Memory B cell (primary cell): ENCODE measurements around the gene HERPUD1.

ENCODE experiments used
- ATAC-seq: fragments of 150-1000 bp; cut with Tn5 transposase; 2 replicates; pipeline ENCODE4 v1.10.0; 2021; ENCODE audit warnings: low read depth, mild to moderate bottlenecking, moderate library complexity
- DNase-seq, 2 donors: peaks; one replicate each; pipeline ENCODE4 v3.0.0; 2022; ENCODE audit warnings: low spot score in 2 of 2
- H3K27ac Mint-ChIP-seq: one replicate; pipeline ENCODE4 v1.8.0; 2022; ENCODE audit warnings: mild to moderate bottlenecking, moderate library complexity, mixed read lengths
- H3K27me3 Mint-ChIP-seq: one replicate; pipeline ENCODE4 v1.8.0; 2022; ENCODE audit warnings: mixed read lengths
- H3K36me3 Mint-ChIP-seq: one replicate; pipeline ENCODE4 v1.8.0; 2022; ENCODE audit warnings: mild to moderate bottlenecking, mixed read lengths
- H3K4me1 Mint-ChIP-seq: one replicate; pipeline ENCODE4 v1.8.0; 2022; ENCODE audit warnings: mixed read lengths
- H3K4me3 Mint-ChIP-seq: one replicate; pipeline ENCODE4 v1.8.0; 2022; ENCODE audit warnings: mild to moderate bottlenecking, moderate library complexity, mixed read lengths
- H3K9me3 Mint-ChIP-seq: one replicate; pipeline ENCODE4 v1.8.0; 2022; ENCODE audit warnings: mixed read lengths

Gene HERPUD1

GRCh38 chr16:56947604-56947995 is 15.7 kb downstream of the HERPUD1 start:
- H3K27ac Mint-ChIP-seq, result no peak overlapping the region

DNA sequence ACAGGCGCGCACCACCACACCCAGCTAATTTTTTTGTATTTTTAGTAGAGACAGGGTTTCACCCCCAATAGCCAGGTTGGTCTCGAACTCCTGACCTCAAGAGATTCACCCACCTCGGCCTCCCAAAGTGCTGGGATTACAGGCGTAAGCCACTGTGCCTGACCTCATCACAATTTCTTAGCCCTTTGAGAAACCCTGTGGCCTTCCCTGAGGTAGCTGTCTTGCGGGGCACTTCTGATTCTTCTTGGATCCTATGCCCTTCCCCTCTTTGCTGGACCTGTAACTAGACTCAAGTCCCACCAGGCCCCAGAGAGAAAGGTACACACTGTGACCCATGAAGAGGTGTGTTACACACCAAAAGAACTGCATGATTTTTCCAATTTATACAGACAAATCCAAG is 16.3 kb downstream of the HERPUD1 start:
- no peaks in the 10 kb centered on the region for H3K9me3 Mint-ChIP-seq
- ATAC-seq, result no peak
- H3K4me3 Mint-ChIP-seq, result no peak overlapping the region
- no peak for DNase-seq
- H3K27me3 Mint-ChIP-seq, result no peaks in the 10 kb centered on the region
- peaks cover 7% of the 10 kb centered on the region for H3K36me3 Mint-ChIP-seq
- peaks cover 35% of the 10 kb centered on the region for H3K4me1 Mint-ChIP-seq
- H3K27ac Mint-ChIP-seq, result no peak overlapping the region

More at GRCh38 chr16:56947604-56947995, 15.7 kb downstream of the HERPUD1 start:
- Mint-ChIP-seq H3K36me3 (peaks cover 10% of the 10 kb centered on the region), H3K27me3 (no peaks in the 10 kb centered on the region), H3K9me3 (no peaks in the 10 kb centered on the region), H3K4me3 (no peak overlapping the region), H3K4me1 (peaks cover 39% of the 10 kb centered on the region)
- ATAC-seq (no peak), DNase-seq (no peak)

- Mint-ChIP-seq H3K27me3 (no peaks in the 10 kb centered on the region), H3K4me1 (peaks cover 32% of the 10 kb centered on the region), H3K9me3 (no peaks in the 10 kb centered on the region), H3K36me3 (no peaks in the 10 kb centered on the region), H3K27ac (peak overlapping the region; percentile 84), H3K4me3 (no peak overlapping the region)
- ATAC-seq (no peak), DNase-seq (no peak)
Measured at GRCh38 chr16:56950051-56950450, 18.1 kb downstream of the HERPUD1 start.

GRCh38 chr16:56950455-56950854 is 18.5 kb downstream of the HERPUD1 start:
- peak overlapping the region; percentile 73 for H3K4me3 Mint-ChIP-seq
- peaks cover 32% of the 10 kb centered on the region for H3K4me1 Mint-ChIP-seq
- H3K27me3 Mint-ChIP-seq, result no peaks in the 10 kb centered on the region
- no peaks in the 10 kb centered on the region for H3K36me3 Mint-ChIP-seq
- ATAC-seq (no peak), DNase-seq (no peak)
- H3K9me3 Mint-ChIP-seq, result no peaks in the 10 kb centered on the region
- H3K27ac Mint-ChIP-seq, result peak overlapping the region; percentile 84

DNA sequence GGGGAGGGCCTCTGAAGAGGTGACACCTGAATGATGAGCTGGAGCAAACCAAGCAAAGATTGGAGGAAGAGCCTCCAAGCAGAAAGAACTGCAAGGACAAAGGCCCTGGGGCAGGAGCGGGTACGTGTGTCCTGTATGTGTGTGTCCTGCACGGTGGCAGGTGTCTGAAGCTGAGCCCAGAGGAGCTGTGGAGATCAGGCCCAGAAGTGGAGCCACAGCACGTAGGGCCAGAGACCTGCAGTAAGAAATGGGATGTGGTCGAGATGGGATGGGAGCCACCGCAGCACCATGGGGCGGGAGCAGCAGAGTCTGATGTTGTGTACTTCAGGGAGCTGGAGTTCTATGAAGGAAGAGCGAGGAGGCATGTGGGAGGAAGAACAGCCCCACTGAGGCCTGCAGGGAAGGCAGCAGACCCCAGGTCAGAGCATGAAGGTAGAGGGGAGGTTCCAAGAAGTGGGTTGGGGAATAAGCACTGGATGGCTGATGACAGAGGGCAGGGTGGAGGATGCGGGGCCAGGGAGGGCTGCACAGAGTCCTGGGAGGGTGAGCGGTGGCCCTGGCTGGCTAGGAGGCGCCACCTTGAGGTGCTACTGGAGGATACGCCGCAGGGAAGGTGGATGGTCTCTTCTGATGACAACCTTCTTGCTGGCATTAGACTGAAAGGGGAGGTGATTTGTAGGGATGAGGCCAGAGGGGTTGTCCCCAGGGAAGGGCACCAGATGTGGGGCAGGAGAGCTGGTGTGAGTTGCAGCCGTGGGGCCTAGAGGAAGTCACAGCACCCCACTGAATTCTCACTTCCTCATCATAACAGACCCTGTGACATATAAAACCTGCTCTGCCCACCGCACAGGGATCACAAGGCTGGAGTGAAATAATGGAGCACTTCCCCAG is 19.2 kb downstream of the HERPUD1 start:
- Mint-ChIP-seq H3K4me1 (peaks cover 32% of the 10 kb centered on the region), H3K27me3 (no peaks in the 10 kb centered on the region), H3K9me3 (no peaks in the 10 kb centered on the region), H3K27ac (peak overlapping the region; percentile 84), H3K36me3 (no peaks in the 10 kb centered on the region), H3K4me3 (peak overlapping the region; percentile 73)
- DNase-seq, result peak; percentile 65 to 80
- ATAC-seq, result peak; percentile 96

GRCh38 chr16:56953006-56953405 is 21.1 kb downstream of the HERPUD1 start:
- Mint-ChIP-seq H3K4me3 (no peak overlapping the region), H3K27me3 (no peaks in the 10 kb centered on the region), H3K9me3 (no peaks in the 10 kb centered on the region), H3K4me1 (peaks cover 28% of the 10 kb centered on the region), H3K36me3 (no peaks in the 10 kb centered on the region), H3K27ac (peak overlapping the region; percentile 26)
- DNase-seq, result no peak
- no peak for ATAC-seq

- Mint-ChIP-seq H3K4me1 (peaks cover 15% of the 10 kb centered on the region), H3K27me3 (no peaks in the 10 kb centered on the region), H3K4me3 (no peak overlapping the region), H3K9me3 (no peaks in the 10 kb centered on the region), H3K36me3 (no peaks in the 10 kb centered on the region), H3K27ac (no peak overlapping the region)
- no peak for DNase-seq
- no peak for ATAC-seq
Measured at GRCh38 chr16:56956076-56956475, 24.1 kb downstream of the HERPUD1 start.

DNA sequence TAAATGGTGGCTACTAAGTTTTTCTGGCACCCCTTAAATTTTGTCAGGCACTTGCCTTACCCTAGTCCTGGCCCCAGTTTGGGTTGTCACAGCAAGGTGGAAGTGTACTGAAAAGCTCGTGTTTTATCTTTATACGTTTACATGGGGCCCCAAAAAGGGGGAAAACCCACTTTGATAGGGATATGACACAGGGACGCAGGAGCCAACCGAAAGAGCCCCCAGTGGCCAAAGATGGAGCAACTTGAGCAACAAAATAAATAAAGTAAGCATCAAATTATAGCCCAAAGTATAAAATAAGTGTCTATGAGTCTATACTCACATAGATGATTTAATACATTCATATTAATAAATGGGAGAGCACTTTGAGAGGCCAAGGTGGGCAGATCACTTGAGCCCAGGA is 24.8 kb downstream of the HERPUD1 start:
- ATAC-seq, result peak; percentile 60
- no peaks in the 10 kb centered on the region for H3K36me3 Mint-ChIP-seq
- no peak overlapping the region for H3K4me3 Mint-ChIP-seq
- no peaks in the 10 kb centered on the region for H3K9me3 Mint-ChIP-seq
- H3K27me3 Mint-ChIP-seq, result no peaks in the 10 kb centered on the region
- H3K27ac Mint-ChIP-seq, result no peak overlapping the region
- no peak for DNase-seq
- H3K4me1 Mint-ChIP-seq, result peaks cover 9% of the 10 kb centered on the region

- no peak for ATAC-seq
- no peaks in the 10 kb centered on the region for H3K27me3 Mint-ChIP-seq
- no peak overlapping the region for H3K27ac Mint-ChIP-seq
- H3K9me3 Mint-ChIP-seq, result no peaks in the 10 kb centered on the region
- no peak for DNase-seq
- peaks cover 15% of the 10 kb centered on the region for H3K4me1 Mint-ChIP-seq
- no peaks in the 10 kb centered on the region for H3K36me3 Mint-ChIP-seq
- no peak overlapping the region for H3K4me3 Mint-ChIP-seq
Measured at GRCh38 chr16:56960681-56961281, 28.8 kb downstream of the HERPUD1 start.

- peaks cover 20% of the 10 kb centered on the region for H3K4me1 Mint-ChIP-seq
- no peaks in the 10 kb centered on the region for H3K27me3 Mint-ChIP-seq
- H3K27ac Mint-ChIP-seq, result no peak overlapping the region
- no peaks in the 10 kb centered on the region for H3K9me3 Mint-ChIP-seq
- H3K4me3 Mint-ChIP-seq, result no peak overlapping the region
- no peaks in the 10 kb centered on the region for H3K36me3 Mint-ChIP-seq
- ATAC-seq (no peak), DNase-seq (no peak)
Measured at GRCh38 chr16:56961386-56961785, 29.4 kb downstream of the HERPUD1 start.

- Mint-ChIP-seq H3K4me1 (peaks cover 20% of the 10 kb centered on the region), H3K27me3 (no peaks in the 10 kb centered on the region), H3K36me3 (no peaks in the 10 kb centered on the region), H3K9me3 (no peaks in the 10 kb centered on the region), H3K27ac (no peak within 1 kb of the TSS), H3K4me3 (no peak within 1 kb of the TSS)
- DNase-seq (no peak), ATAC-seq (no peak)
Measured at GRCh38 chr16:56961851-56962281, 29.9 kb downstream of the HERPUD1 start, which contains the start of gene CETP. CETP (plus strand) TSS chr16:56961950; CDS start chr16:56961980, 30 bp downstream.

DNA sequence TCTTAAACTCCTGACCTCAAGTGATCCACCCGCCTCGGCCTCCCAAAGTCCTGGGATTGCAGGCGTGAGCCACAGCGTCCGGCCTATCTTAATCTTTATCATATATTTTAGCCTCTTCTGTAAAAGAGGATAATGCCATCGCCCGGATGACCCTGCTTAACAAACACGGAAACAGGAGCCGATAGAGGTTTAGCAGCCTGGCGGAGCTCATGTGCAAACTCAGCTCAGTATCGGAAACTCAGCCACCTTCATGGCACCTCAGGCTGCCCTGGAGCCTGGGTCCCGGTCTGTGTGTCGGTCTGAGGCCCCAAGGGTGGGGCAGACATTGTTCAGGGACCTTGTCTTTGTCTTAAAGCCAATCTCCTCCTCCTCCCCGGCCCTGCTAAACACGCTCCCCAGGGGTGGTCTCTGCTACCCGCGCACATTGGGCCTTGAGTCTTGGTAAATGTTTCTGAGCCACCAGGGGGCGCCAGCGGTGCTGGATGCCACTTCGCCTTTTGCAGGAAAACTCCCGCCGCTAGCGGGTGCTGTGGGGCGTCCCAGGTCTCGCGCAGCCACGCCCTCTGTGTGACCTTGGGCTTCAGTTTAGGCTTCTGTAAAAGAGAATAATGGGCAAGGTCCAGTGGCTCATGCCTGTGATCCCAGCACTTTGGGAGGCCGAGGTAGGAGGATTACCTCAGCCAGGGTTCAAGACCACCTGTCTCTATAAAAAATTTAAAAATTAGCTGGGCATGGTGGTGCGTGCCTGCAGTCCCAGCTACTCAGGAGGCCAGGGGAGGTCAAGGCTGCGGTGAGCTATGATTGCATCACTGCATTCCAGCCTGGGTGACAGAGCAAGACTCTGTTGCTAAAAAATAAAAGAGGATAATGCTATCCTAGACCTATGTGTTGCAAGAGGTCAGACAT is 32.6 kb downstream of the HERPUD1 start:
- Mint-ChIP-seq H3K4me3 (peak overlapping the region; percentile 2), H3K36me3 (no peaks in the 10 kb centered on the region), H3K4me1 (peaks cover 19% of the 10 kb centered on the region), H3K27ac (peak overlapping the region; percentile 80), H3K9me3 (no peaks in the 10 kb centered on the region), H3K27me3 (no peaks in the 10 kb centered on the region)
- peak; percentile 96 to 99 for DNase-seq
- ATAC-seq, result peak; percentile 87

- no peaks in the 10 kb centered on the region for H3K27me3 Mint-ChIP-seq
- no peaks in the 10 kb centered on the region for H3K36me3 Mint-ChIP-seq
- peak overlapping the region; percentile 80 for H3K27ac Mint-ChIP-seq
- H3K4me3 Mint-ChIP-seq, result no peak overlapping the region
- peaks cover 18% of the 10 kb centered on the region for H3K4me1 Mint-ChIP-seq
- DNase-seq (no peak), ATAC-seq (peak; percentile 61)
- no peaks in the 10 kb centered on the region for H3K9me3 Mint-ChIP-seq
Measured at GRCh38 chr16:56965149-56966092, 33.5 kb downstream of the HERPUD1 start.
